Parathyroid adenoma (tissue), 2 donors: ENCODE results near the gene COL5A3.

ENCODE experiments used
- H2AFZ ChIP-seq: fragments of 300-600 bp; sonication (generic); one replicate; pipeline ENCODE4 v1.7.0; 2017; ENCODE audit warnings: antibody characterized with exemption, mild to moderate bottlenecking
- H3K27ac ChIP-seq: fragments of 300-600 bp; sonication (generic); one replicate; pipeline ENCODE4 v1.7.0; 2017
- H3K27me3 ChIP-seq: fragments of 300-600 bp; sonication (generic); one replicate; pipeline ENCODE4 v1.7.0; 2017; ENCODE audit warnings: low read length; ENCODE audit not compliant: control insufficient read depth, insufficient read depth
- H3K36me3 ChIP-seq: fragments of 300-600 bp; sonication (generic); one replicate; pipeline ENCODE4 v1.7.0; 2017; ENCODE audit warnings: low read length; ENCODE audit not compliant: control insufficient read depth, insufficient read depth
- H3K4me1 ChIP-seq: fragments of 300-600 bp; sonication (generic); one replicate; pipeline ENCODE4 v1.7.0; 2017; ENCODE audit warnings: control low read depth
- H3K4me2 ChIP-seq: fragments of 300-600 bp; sonication (generic); one replicate; pipeline ENCODE4 v1.7.0; 2017; ENCODE audit warnings: low read length
- H3K4me3 ChIP-seq: fragments of 300-600 bp; sonication (generic); one replicate; pipeline ENCODE4 v1.7.0; 2017; ENCODE audit warnings: low read depth, low read length
- H3K79me2 ChIP-seq: fragments of 300-600 bp; sonication (generic); one replicate; pipeline ENCODE4 v1.7.0; 2017; ENCODE audit warnings: control low read depth
- H3K9ac ChIP-seq: fragments of 300-600 bp; sonication (generic); one replicate; pipeline ENCODE4 v1.7.0; 2017; ENCODE audit warnings: mild to moderate bottlenecking
- H3K9me3 ChIP-seq: fragments of 300-600 bp; sonication (generic); one replicate; pipeline ENCODE4 v1.7.0; 2017; ENCODE audit warnings: low read length; ENCODE audit not compliant: control insufficient read depth
- CTCF ChIP-seq: fragments of 300-600 bp; sonication (generic); IDR thresholded peaks from one replicate; pipeline ENCODE4 v1.7.0; 2017; ENCODE audit warnings: antibody characterized with exemption, mild to moderate bottlenecking
- donor health status: primary hyperparathyroidism.

COL5A3 gene

DNA sequence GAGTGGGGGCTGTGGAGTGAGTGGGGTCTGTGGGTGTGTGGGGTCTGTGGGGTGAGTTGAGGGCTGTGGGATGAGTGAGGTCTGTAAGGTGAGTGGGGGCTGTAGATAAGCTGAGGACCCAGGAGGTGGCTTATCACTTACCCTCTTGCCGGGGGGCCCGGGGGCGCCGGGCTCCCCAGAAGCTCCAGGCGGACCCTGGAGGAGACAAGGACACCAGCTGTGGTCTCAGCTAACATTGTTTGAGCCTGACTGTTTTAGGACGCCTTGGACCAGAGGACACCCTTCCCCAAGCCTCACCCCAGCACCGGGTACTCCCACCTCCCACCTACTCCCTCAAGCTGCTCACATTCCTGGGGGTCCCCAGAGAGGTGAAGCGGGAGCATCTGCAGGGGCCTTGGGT is 39.8 kb downstream of the COL5A3 start:
- no peak overlapping the region for H3K4me3 ChIP-seq
- H3K4me1 ChIP-seq, result no peaks in the 10 kb centered on the region
- H2AFZ ChIP-seq, result no peak overlapping the region
- H3K27me3 ChIP-seq, result no peaks in the 10 kb centered on the region
- H3K4me2 ChIP-seq, result no peak overlapping the region
- no peak for TF ChIP-seq CTCF
- no peak overlapping the region for H3K9ac ChIP-seq
- H3K9me3 ChIP-seq, result no peaks in the 10 kb centered on the region
- H3K27ac ChIP-seq, result no peak overlapping the region
- H3K36me3 ChIP-seq, result no peaks in the 10 kb centered on the region
- no peaks in the 10 kb centered on the region for H3K79me2 ChIP-seq

DNA sequence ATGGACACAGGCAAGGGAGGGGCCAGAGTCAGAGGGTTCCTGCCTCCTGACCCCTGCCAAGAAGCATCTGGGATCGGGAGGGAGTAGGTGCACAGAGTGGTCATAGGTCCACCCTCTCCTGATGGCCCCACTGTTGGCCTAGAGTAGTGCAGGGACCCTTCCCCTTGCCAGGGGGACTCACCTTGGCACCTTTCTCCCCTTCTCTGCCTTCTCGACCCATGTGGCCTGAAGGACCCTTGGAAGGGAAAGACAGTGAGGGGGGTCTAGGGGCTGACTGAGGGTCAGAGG is 40.7 kb downstream of the COL5A3 start:
- no peak overlapping the region for H3K4me2 ChIP-seq
- H3K4me3 ChIP-seq, result no peak overlapping the region
- H3K4me1 ChIP-seq, result no peaks in the 10 kb centered on the region
- no peaks in the 10 kb centered on the region for H3K36me3 ChIP-seq
- no peaks in the 10 kb centered on the region for H3K79me2 ChIP-seq
- no peak overlapping the region for H3K9ac ChIP-seq
- no peak overlapping the region for H2AFZ ChIP-seq
- H3K27ac ChIP-seq, result no peak overlapping the region
- no peaks in the 10 kb centered on the region for H3K27me3 ChIP-seq
- TF ChIP-seq CTCF, result no peak
- no peaks in the 10 kb centered on the region for H3K9me3 ChIP-seq

GRCh38 chr19:9968820-9969687 is 41.2 kb downstream of the COL5A3 start:
- no peak overlapping the region for H3K27ac ChIP-seq
- H3K9ac ChIP-seq, result no peak overlapping the region
- no peak overlapping the region for H2AFZ ChIP-seq
- TF ChIP-seq CTCF, result no peak
- no peak overlapping the region for H3K4me2 ChIP-seq
- H3K36me3 ChIP-seq, result no peaks in the 10 kb centered on the region
- no peaks in the 10 kb centered on the region for H3K9me3 ChIP-seq
- no peaks in the 10 kb centered on the region for H3K4me1 ChIP-seq
- no peak overlapping the region for H3K4me3 ChIP-seq
- no peaks in the 10 kb centered on the region for H3K79me2 ChIP-seq
- H3K27me3 ChIP-seq, result no peaks in the 10 kb centered on the region

- H2AFZ ChIP-seq, result no peak overlapping the region
- H3K27ac ChIP-seq, result no peak overlapping the region
- H3K79me2 ChIP-seq, result no peaks in the 10 kb centered on the region
- H3K27me3 ChIP-seq, result no peaks in the 10 kb centered on the region
- H3K9me3 ChIP-seq, result no peaks in the 10 kb centered on the region
- H3K4me3 ChIP-seq, result no peak overlapping the region
- H3K4me1 ChIP-seq, result no peaks in the 10 kb centered on the region
- H3K4me2 ChIP-seq, result no peak overlapping the region
- no peak for TF ChIP-seq CTCF
- no peak overlapping the region for H3K9ac ChIP-seq
- no peaks in the 10 kb centered on the region for H3K36me3 ChIP-seq
These were observed 43.0 kb downstream of the COL5A3 start for GRCh38 chr19:9967326-9967725.

DNA sequence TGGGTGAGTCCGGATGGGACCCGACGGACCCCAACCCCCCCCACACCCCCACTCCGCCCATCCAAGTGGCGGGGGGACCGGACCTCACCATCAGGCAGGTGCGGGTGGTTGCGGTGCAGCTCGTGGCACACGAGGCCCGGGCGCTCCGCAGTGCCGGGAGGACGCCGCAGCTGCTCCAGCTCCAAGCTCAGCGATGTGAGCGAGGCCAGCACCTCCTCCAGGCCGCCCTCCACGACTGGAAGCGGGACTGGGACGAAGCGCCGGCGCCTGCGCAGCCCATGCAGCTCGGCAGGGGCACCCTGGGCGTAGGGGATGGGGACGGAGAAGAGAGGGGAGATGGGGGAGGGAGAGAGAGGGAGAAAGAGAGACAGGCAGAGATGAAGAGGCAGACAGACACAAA is 43.9 kb downstream of the COL5A3 start:
- Histone ChIP-seq H3K4me2 (no peak overlapping the region), H3K27me3 (no peaks in the 10 kb centered on the region), H3K4me3 (no peak overlapping the region), H2AFZ (no peak overlapping the region), H3K27ac (no peak overlapping the region), H3K9me3 (no peaks in the 10 kb centered on the region), H3K4me1 (no peaks in the 10 kb centered on the region), H3K79me2 (no peaks in the 10 kb centered on the region), H3K36me3 (no peaks in the 10 kb centered on the region), H3K9ac (no peak overlapping the region)
- TF ChIP-seq CTCF, result no peak
